ENCODE measurements around the gene CDC25B.
A peak's percentile ranks its signal among the peaks of the same experiment; 100 is the strongest.
"Not testable (repeated sequence)": the region's sequence is repeated elsewhere in the genome, so short reads cannot be mapped to it uniquely, and the experiment has no call there.

The CDC25B gene

DNA sequence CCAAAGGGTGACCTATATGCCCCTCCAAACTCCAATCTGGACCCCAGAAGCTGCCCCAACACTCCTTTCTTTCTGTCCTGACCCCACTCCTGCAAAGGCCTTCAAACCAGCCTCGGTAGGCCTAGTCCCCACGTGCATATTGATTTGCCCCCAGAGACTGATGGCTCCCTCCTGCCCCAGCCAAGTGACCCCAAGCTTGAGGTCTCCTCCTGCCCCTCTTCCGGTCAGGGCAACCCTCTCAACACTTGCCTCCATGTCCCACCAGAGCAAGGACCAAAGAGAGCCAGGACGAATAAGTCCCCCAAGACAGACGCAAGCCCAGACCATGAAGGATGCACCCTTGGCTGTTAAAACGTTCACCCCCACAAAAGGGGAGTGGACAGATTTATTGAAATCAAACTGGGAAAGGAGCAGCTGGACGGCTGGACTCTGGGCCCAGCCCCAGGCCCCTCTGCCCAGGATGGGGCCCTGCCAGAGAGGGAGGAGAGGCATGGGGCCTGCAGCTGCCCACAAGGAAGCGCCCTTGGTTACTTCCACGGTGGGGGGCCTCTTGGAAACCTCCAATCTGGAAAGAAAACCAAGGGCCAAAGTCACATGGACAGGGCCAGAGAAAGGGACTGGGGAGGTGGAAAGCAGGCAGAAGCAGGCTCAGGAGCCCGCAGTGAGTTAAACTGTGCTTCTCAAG is 12.5 kb upstream of the CDC25B start:
- DNase-seq = peak in 3 of 10 donors; percentile 44 to 59 (median 58)
- intact Hi-C loops (cut with DNase I) = loop anchor here (10.0 kb wide), 1 partner anchor 301 kb away; no protein-coding TSS in a partner anchor

DNA sequence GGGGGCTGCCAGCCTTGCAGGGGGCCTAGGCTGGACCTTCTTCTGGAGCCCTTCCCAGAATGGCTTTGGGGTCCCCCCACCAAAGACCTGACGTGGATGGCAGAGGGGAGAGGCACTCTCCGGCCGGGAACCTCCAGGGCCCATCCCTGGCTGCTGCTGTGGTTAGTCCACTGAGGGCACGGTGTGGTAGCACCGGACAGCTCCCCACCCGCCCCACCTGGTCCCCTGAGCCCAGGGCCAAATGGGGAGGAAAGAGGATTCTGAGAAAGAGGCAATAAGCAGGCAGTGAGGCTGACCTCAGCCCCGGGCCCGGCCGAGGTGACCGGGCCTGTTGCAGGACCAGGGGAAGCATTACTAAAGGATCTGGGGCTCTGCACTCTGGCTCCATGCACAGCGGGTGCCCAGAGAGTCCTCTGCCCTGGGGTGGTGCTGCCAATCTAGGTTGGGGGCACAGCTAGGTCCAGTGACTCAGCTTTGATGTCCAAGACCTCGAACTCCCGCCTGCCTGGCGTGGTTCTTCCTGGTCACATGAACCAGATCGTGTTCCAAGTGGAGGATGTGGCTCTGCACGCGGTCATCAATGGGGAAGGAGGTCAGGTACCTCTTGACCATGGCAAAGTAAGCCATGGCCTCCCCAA is 11.8 kb upstream of the CDC25B start:
- intact Hi-C loops (cut with DNase I) = loop anchor here (10.0 kb wide), 1 partner anchor 300 kb away; no protein-coding TSS in a partner anchor
- peak in 3 of 10 donors; percentile 41 to 77 (median 64) for DNase-seq

DNA sequence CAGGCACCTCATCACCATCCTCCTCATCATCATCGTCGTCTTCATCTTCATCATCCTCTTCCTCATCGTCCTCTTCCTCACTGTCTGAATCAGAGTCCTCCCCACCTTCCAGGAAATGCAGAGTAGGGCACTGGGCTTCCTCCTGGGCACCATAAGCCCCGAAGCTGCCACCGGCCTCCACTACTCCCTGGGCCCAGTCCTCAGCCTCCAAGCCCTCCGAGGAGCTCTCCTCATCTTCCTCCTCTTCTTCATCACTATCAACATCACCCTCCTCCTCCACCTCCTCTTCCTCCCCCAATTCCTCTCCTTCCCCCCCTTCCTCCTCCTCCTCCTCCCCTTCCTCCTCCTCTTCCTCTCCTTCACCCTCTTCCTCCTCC is 11.3 kb upstream of the CDC25B start:
- intact Hi-C loops (cut with DNase I) = loop anchor here (10.0 kb wide), 1 partner anchor 300 kb away; no protein-coding TSS in a partner anchor
- DNase-seq = peak in 2 of 10 donors; percentile 17 to 58

DNA sequence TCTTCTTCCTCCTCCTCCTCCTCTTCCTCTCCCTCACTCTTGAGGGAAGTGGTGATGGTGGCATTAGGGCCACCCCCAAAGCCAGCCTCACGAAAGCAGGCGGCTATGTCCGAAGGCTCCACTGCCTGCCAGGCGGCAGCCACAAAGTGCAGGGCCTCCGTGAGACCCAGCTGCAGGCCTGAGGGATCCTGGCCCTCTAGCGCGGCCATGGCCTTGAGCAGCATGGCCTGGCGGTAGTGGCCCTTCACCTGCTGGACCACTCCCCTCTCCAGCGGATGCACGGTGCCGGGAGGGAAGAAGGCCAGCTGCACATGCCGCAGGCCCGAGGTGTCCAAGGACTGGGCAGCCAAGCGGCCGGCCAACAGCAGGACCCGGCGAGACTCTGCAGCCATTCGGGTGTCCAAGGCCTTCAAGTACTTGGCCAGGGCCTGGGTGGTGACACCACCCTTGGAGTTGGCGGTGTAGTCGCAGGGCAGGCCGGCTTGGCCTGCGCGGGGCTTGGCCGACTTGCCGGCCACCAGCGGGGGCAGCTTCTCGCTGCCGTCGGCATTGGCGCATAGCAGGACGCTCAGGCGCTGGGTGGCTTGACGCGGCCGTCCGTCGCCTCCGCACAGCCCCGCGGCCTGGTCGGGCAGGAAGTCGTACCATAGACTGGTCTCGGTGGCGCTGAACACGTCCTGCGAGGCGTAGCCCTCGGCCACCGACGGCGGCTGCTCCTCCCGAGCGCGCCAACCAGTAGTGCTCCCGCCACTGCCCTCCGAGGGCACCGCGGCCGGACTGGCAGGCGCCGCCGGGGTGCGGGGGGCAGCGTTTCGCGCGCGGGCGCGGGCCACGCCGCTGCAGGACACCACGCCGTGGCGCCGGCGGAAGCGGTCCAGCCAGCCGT is 10.6 kb upstream of the CDC25B start:
- intact Hi-C loops (cut with DNase I) = loop anchor here (1.0 to 10.0 kb wide), 3 partner anchors 35 to 299 kb away; partner anchors contain the start of genes AP5S1 and MAVS
- DNase-seq = peak in 2 of 10 donors; percentile 67 to 89

DNA sequence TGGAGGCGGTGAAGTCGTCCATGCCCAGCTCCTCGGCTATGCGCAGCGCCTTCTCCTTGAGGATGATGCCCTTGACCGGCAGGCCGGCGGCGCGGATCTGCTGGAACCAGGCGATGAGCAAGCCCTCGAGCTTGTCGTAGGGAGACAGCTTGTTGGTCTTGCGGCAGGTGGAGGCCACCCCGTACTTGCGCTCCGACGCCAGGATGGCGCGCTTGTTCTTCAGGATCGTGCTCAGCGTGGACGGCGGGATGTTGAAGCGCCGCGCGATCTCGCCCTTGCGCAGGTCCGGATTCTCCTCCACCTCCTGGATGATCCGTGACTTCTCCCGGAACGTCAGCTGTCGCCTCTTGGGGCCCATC is 10.0 kb upstream of the CDC25B start:
- intact Hi-C loops (cut with DNase I) = loop anchor here (1.0 to 10.0 kb wide), 3 partner anchors 34 to 299 kb away; partner anchors contain the start of genes AP5S1 and MAVS
- peak in 5 of 10 donors; percentile 41 to 91 (median 52) for DNase-seq

DNA sequence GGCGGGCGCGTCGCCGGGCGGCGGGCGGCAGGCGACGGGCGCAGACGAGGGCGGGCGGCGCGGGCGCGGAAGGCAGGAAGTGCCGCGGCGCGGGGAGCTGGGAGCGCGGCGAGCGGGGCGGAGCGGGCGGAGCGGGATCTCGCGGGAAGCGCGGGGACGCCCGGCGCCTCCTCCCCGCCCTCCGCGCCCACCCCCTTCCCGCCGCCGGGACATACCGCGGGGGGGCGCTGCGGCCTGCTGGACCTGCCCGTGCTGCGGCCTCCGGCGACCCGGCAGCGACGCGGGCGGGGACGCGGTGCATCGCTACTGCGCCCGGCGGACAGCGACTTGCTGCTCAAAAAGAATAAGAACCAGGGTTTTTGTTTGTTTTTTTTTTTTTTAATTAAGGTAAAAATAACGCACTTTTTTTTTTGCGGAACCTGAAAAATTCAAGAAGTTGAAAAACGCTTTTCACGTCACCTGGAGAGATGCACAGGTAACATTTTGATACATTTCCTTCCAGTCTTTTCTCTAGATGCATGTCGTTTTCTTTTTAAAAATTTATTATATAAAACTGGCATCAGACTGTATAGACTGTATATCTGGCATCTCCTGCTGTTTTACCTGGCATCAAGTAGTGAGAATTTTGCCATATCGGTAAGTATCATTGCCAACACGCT is 9.3 kb upstream of the CDC25B start, which contains the start of gene CENPB:
TSS of gene CENPB (minus strand) at position 76 of the 659 bp plus-strand sequence. CDS start 257 bp downstream, outside the sequence.
- peak; percentile 83 to 98 (median 86) for DNase-seq
- intact Hi-C loops (cut with DNase I) = loop anchor here (1.0 to 10.0 kb wide), 3 partner anchors 34 to 298 kb away; partner anchors contain the start of genes AP5S1 and MAVS

DNA sequence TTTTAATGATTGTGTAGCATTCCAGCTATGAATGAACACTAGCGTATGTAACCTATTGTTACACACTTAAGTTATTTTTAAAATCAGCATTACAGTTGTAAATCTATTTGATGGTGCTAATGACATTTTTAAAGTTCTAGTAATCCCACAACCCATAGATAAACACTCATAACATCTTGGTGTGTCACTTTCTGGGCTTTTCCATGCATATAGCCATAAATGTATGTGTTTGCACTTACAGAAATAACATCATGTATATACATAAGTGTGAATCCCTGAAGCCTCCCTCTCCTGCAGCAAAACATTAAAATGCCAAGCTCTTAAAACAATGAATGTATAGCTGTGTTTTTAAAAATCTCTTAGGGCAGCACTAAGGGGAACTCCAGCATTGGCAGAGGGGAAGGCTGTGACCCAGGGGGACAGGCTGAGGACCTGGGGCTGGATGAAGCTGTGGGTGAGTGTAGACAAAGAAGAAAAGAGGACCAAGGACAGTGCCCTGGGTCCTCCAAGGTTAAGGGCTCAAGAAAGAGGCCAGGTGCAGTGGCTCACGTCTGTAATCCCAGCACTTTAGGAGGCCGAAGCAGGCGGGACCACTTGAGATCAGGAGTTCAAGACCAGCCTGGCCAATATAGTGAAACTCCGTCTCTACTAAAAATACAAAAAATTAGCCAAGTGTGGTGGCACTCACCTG is 8.6 kb upstream of the CDC25B start:
- intact Hi-C loops (cut with DNase I) = loop anchor here (2.0 to 10.0 kb wide), 2 partner anchors 59 to 297 kb away; partner anchors contain the start of gene MAVS
- DNase-seq = peak in 3 of 10 donors; percentile 29 to 40 (median 37)

DNA sequence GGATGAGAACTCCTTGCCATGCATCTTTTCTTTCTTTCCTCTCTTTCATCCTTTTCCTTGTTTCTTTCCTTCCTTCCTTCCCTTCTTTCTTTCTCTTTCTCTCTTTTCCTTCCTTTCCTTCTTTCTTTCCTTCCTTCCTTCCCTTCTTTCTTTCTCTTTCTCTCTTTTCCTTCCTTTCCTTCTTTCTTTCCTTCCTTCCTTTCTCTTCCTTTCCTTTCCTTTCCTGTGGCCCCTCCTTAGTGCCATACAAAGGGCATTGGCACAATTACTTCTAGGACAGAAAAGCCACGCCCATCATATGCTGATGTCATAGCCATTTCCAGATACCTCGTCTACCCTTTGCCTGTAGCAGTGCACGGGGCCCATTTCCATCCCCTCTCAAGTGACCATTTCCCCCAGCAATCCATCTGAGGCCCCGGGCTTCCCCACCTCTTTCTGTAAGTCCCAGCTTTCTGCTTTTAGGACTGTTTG is 7.4 kb upstream of the CDC25B start:
- intact Hi-C loops (cut with DNase I) = loop anchor here (10.0 kb wide), 1 partner anchor 296 kb away; no protein-coding TSS in a partner anchor
- DNase-seq = peak in 2 of 10 donors; percentile 8 to 54

DNA sequence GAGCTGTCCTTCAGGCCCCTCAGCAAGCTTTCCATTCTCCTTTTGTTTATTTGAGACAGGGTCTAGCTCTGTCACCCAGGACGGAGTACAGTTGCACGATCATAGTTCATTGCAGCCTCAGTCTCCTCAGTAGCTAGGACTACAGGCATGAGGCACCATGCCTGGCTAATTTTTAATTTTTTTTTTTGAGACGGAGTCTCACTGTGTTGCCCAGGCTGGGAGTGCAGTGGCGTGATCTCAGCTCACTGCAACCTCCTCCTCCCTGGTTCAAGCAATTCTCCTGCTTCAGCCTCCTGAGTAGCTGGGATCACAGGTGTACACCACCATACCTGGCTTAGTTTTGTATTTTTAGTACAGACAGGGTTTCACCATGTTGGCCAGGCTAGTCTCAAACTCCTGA is 6.9 kb upstream of the CDC25B start:
- intact Hi-C loops (cut with DNase I) = loop anchor here (10.0 kb wide), 1 partner anchor 296 kb away; no protein-coding TSS in a partner anchor
- peak in 2 of 10 donors; percentile 7 to 16 for DNase-seq

DNA sequence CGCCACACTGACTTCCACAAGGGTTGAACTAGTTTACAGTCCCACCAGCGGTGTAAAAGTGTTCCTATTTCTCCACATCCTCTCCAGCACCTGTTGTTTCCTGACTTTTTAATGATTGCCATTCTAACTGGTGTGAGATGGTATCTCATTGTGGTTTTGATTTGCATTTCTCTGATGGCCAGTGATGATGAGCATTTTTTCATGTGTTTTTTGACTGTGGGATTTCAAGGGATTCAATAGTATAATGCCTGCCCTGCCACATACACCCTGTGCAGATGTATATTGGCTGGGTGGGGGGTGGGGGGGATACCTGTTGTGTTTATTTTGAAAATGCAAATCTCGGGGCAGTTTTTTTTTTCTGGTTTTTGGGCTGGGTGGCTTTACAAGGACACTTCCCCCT is 1.9 kb upstream of the CDC25B start:
- DNase-seq; intact Hi-C loops (cut with DNase I): not testable (repeated sequence)

DNA sequence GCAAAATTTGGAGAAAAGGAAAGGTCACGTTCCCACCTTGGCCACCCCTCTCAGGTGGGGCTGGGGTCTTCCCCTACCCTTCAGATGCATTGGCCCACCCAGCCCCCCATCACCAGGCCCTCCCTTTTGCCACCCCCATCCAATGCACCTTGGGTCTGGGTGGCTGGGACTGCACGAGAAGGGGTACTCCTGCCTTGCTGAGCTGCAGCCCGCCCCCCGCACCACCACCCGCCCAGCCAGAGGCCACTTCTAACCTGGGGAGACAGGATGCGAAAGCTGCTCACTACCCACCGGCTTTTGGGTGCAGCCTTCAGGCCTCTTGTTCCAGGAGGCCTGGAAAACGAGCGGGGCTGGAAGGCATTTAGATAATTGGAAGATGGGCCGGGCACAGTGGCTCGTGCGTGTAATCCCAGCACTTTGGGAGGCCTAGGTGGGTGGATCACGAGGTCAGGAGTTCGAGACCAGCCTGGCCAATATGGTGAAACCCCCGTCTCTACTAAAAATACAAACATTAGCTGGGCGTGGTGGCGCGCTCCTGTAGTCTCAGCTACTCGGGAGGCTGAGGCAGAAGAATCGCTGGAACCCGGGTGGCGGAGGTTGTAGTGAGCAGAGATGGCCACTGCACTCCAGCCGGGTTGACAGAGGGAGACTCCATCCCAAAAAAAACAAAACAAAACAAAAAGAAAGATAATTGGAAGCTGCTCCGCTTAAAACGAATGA is 1.2 kb upstream of the CDC25B start:
- intact Hi-C loops (cut with DNase I) = no loop called here
- DNase-seq = peak in 3 of 10 donors; percentile 44 to 77 (median 55)

DNA sequence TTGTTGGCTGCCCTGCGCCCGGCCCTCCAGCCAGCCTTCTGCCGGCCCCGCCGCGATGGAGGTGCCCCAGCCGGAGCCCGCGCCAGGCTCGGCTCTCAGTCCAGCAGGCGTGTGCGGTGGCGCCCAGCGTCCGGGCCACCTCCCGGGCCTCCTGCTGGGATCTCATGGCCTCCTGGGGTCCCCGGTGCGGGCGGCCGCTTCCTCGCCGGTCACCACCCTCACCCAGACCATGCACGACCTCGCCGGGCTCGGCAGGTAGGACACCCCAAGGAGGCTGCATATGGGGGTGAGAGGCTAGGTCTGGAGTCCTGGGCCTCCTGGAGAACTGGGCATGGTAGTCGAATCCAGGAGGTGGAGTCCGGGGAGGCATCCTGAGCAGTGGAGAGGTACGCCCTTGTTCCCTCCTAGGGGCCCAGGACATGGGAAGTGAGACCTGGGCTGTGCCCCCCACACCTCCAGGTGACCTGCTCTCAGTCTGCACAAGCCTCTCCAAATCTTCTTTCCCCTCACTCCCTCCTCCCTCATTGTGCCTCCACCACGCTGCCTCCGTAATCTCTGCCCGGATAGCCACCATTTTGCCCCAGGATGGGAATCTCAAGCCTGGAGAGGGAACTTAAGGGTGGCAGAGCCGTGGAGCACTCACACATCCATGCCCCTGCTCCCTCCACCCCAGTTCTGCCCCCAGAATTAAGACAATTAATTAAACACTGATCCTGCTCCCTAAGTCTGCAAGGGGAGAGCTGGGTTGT is 541 bp downstream of the CDC25B start:
- peak in 3 of 10 donors; percentile 31 to 80 (median 41) for DNase-seq
- intact Hi-C loops (cut with DNase I) = no loop called here

DNA sequence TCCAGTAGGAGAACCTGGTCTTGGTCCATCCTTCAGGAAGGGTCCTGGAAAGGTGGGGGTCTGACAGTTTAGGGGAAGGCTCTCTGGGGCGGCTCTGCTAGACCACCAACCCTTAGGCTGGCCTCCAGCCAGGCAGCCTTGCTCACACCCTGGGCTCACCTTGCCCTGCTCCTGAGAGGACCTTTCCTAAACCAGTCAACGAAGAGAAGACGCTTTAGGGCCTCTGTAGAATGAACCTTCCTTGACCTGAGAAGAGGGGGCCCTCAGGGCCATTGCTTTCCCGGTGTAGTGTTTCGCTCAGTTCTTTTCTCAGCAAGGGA is 1.1 kb downstream of the CDC25B start:
- intact Hi-C loops (cut with DNase I) = no loop called here
- peak in 3 of 10 donors; percentile 33 to 55 (median 54) for DNase-seq

DNA sequence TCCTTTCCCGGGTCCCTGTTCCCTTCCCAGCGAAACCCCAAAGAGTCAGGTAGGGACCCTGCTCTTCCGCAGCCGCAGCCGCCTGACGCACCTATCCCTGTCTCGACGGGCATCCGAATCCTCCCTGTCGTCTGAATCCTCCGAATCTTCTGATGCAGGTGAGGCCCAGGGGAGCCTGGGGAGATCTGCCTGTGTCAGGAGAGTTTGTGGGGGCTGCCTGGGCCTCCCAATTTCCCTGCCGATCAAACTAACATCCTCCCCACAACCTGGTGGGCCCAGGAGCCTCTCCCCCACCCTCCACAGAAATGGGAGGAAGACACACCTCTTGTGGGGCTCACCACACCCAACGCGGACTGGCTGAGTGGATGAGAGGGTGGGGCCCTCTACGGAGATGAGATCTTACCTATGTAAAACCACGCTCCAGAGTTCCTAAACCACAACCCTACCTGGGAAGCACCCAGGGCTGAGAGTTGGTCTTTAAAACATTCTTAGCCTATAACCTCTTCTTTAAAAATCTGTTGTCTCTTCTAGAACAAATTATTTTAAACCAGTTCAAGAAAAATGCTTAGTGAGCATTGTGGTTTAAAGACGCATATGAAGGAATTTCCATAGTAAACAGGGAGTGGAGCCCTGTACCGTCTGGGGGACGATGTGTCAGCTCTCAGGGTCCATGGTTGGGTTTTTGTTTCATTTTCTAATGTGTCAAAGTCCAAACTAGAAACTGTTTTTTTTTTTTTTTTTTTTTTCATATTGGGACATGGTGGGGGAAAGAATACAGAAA is 1.7 kb downstream of the CDC25B start:
- peak in 3 of 10 donors; percentile 30 to 50 (median 49) for DNase-seq

DNA sequence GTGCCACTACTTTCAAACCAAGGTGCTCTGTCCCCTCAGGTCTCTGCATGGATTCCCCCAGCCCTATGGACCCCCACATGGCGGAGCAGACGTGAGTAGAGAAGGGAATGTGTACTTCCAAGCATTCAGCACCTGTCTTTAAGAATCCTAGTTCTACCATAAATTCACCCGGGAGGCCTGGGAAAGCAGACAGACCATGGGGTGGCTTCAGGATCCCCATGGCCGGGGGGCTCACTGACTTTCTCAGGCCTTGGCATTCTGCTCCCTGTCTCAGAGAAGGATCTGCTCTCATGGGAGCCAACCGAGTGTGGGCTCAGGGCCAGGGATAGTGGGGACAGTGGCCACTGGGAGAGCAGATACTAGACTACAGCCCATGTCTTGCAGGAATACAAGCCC is 2.3 kb downstream of the CDC25B start:
- intact Hi-C loops (cut with DNase I) = no loop called here
- DNase-seq = peak in 4 of 10 donors; percentile 48 to 89 (median 78)

More for the DNA sequence above, 1.7 kb downstream of the CDC25B start:
- intact Hi-C loops (cut with DNase I) = no loop called here

DNA sequence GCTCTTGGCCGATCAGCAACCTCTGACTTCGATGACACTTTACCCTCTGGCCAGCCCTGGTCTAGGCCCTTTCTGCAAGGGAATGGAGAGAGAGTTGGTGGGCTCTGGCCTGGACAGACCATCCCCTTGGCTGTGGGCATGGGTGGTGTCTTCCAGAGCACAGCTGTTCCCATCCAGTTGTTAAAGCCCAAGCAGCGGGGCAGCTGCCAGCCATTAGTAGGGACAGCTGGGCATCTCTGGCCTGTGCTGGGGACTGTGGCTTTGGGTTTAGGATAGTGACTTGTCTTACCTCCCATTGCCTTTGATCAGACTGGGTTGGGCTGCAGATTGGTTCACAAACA is 2.8 kb downstream of the CDC25B start:
- peak in 3 of 10 donors; percentile 50 to 79 (median 57) for DNase-seq
- intact Hi-C loops (cut with DNase I) = no loop called here
